ENCODE results near the gene PLAAT2.
"Not testable (repeated sequence)": the region's sequence is repeated elsewhere in the genome, so short reads cannot be mapped to it uniquely, and the experiment has no call there.

The PLAAT2 gene

GRCh38 chr11:63547061-63547460, 16.1 kb downstream of the PLAAT2 start:
- FAIRE-seq = no peak

- FAIRE-seq = no peak
Observed at GRCh38 chr11:63543711-63544110, 19.5 kb downstream of the PLAAT2 start.

DNA sequence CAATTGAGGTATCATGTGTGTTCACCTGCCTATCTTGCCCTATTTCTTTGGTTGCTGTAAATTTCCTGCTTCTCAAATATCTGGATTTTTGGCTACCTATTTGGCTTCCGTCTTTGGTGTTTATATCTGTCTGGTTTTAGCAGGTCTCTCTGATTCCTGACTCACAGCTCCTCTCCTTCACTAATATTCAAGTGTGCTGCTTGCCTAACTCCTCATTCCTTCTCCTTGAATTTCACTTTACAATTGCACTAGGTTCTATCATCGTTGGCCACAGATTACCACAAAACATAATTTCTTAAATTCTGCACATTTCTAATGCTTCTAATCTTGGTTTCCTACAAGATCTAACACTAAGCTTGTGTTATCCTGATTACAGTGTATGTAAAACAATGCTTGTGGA, 20.7 kb downstream of the PLAAT2 start:
- not testable (repeated sequence) for FAIRE-seq

DNA sequence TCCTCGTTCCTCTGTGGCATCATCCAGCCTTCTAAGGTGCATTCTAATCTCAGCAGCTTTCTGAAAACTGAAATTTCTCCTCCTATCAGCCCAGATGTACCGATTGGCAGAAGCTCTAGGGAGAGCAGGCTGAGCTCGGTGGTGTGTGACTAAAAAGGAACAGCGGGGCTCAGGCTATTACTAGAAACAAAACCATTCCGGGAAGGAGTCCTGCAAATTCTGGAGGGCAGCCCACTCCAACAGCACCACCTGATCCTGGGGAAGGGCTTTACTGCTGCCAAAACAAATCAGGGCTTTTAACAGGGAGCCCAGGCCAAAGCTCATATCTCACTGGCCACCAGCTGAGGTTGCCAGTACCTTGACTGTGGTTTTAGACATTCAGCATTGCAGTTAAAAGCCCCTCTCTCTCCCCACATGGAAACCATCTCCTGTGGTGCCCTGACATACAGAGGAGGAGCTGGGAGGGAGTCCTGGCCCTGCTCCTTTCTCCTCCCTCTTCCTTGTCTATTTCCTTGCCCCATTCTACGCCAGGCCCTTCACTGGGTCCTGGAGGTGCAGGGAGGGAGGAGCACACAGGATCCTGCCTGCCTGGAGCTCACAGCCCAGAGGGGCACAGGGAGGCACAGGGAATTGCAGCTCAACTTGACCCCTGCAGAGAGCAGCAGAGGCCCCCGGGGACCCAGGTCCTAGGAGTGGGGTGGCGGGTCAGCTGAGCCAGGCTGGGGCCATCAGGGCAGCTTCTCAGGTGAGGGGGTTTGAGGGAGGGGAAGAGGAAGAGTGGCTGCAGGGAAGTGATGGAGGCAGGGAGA, 25.7 kb downstream of the PLAAT2 start:
- FAIRE-seq = no peak

GRCh38 chr11:63536669-63537292, 26.4 kb downstream of the PLAAT2 start, which contains the start of gene PLAAT4:
Gene PLAAT4 (plus strand): TSS chr11:63536808. CDS start chr11:63536869, 61 bp downstream.
- FAIRE-seq = peak; percentile 27

- no peak for FAIRE-seq
Observed at GRCh38 chr11:63535734-63536133, 27.4 kb downstream of the PLAAT2 start.

- FAIRE-seq = no peak
Observed at GRCh38 chr11:63534895-63535461, 28.2 kb downstream of the PLAAT2 start.

DNA sequence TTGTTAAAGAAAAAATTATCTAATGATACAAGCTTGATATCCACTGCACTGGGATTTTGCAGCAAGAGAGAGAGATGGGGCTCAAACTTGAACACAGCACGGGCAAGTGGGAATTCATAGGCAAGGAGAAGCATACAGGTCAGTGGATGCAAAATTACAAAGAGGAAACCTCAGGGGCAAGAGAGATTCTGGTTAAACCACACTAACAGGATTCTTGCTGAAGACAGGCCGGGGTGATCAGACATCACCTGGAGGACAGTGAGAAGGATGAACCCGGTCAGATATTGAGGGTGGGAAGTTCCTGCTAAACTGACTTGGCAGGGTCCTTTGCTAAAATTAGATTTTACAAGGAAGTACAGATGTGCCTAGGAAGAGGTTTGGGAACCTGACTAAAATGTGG, 29.1 kb downstream of the PLAAT2 start:
- no peak for FAIRE-seq

GRCh38 chr11:63532799-63533475, 30.2 kb downstream of the PLAAT2 start:
- no peak for FAIRE-seq

DNA sequence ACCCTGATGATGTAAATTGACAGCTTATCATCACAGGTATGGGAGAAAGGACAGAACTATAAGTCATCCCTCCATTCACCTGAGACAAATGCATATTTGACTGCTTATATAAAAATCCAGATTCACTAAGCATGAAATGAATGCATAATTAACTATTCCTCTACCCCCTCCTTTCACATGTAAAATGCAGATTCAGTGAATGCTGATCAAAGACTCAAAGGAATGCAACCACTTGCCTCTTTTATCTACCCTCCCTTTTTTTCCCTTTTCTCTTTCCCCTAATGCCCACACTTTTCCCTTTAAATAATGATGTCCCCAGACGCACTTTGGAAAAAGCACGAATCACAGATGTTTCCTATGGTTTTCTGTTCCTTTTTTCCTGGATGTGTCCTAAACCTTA, 31.1 kb downstream of the PLAAT2 start:
- FAIRE-seq = no peak

GRCh38 chr11:63531074-63531792, 31.9 kb downstream of the PLAAT2 start:
- FAIRE-seq = not testable (repeated sequence)

DNA sequence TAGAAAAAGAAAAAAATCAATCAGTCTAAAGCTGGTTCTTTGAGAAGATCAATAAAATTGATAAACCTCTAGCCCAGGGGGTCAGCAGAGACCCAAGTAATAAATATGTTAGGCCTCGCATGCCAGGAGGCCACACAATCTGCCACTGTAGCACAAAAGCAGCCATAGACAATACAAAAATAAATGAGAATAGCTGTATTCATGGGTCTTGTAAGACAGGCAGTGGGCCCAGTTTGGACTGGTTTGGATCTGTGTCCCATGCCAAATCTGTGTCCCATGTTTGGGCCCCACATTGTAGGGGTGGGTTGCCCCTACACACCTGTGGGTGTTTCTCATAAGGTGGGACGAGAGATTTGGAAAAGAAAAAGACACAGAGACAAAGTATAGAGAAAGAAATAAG, 33.2 kb downstream of the PLAAT2 start:
- no peak for FAIRE-seq

DNA sequence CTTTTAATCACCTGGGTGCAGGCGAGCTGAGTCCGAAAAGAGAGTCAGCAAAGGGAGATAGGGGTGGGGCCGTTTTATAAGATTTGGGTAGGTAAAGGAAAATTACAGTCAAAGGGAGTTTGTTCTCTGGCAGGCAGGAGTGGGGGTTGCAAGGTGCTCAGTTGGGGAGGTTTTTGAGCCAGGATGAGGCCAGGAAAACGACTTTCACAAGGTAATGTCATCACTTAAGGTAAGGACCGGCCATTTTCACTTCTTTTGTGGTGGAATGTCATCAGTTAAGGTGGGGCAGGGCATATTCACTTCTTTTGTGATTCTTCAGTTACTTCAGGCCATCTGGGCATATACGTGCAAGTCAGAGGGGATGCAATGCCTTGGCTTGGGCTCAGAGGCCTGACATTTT, 33.8 kb downstream of the PLAAT2 start:
- FAIRE-seq = not testable (repeated sequence)

DNA sequence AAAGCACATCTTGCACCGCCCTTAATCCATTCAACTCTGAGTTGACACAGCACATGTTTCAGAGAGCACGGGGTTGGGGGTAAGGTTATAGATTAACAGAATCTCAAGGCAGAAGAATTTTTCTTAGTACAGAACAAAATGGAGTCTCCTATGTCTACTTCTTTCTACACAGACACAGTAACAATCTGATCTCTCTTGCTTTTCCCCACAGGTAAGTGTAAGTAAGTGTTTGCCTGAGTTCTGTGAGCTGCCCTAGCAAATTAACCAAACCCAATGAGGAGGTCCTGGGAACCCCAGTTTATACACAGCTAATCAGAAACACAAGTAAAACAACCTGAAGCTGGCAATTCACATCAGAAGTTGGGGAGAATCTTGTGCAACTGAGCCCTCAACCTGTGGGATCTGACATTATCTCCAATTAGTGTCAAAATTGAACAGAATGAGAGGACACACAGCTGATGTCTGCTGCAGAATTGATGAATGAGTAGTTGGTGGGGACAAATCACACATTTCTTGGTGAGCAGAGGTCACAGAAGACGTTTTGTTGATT, 34.4 kb downstream of the PLAAT2 start:
- not testable (repeated sequence) for FAIRE-seq

DNA sequence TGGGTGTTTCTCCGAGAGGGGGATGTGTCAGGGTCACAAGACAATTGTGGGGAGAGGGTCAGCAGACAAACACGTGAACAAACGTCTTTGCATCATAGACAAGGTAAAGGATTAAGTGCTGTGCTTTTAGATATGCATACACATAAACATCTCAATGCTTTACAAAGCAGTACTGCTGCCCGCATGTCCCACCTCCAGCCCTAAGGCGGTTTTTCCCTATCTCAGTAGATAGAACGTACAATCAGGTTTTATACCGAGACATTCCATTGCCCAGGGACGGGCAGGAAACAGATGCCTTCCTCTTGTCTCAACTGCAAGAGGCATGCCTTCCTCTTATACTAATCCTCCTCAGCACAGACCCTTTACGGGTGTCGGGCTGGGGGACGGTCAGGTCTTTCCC, 35.0 kb downstream of the PLAAT2 start:
- FAIRE-seq = not testable (repeated sequence)

GRCh38 chr11:63527667-63528066, 35.5 kb downstream of the PLAAT2 start:
- no peak for FAIRE-seq

GRCh38 chr11:63523151-63523550, 40.0 kb downstream of the PLAAT2 start:
- no peak for FAIRE-seq

- no peak for FAIRE-seq
Observed at GRCh38 chr11:63521896-63522295, 41.3 kb downstream of the PLAAT2 start.

DNA sequence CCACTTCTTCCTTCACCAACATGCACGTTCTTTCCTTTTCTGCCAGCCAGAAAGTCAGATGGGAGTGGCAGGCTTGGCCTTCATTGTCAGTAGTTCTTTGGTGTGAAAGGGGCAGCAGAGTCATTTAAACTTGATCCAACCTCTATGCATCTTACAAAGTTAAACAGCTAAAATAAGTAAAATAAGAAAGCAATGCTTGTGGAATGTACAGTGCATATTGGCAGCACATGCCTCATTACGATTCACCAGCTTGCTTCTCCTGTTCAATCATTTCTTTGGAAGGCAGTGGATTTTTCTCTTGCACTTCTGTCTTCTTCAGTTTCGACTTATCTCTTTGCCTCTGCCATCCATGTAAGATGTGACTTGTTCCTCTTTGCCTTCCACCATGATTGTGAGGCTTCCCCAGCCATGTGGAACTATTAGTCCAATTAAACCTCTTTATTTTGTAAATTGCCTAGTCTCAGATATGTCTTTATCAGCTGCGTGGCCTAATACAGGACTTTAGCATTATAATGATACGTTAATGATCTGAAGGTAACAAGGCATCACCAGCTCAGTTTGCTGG, 42.5 kb downstream of the PLAAT2 start:
- FAIRE-seq = no peak

GRCh38 chr11:63518548-63518947, 44.6 kb downstream of the PLAAT2 start:
- no peak for FAIRE-seq

- no peak for FAIRE-seq
Observed at GRCh38 chr11:63517156-63517555, 46.0 kb downstream of the PLAAT2 start.

GRCh38 chr11:63516109-63516508, 47.1 kb downstream of the PLAAT2 start:
- FAIRE-seq = no peak

Measured in A204.1 (cell line).